Calu3 (cell line): ENCODE data around the gene MAN2A2. TPM values are rescaled to one million over a fixed set of nuclear protein-coding genes. Genes with fewer than 3 reads are reported as not detected.

Experiments
- BruUV-seq: library from RNA; stranded (reverse); fragments of 400-500 nt; replicated peaks from 2 replicates; lab custom pipeline; 2021; lab: Mats Ljungman, UMichigan
- CTCF ChIA-PET: fragments of 300-600 bp; sonication (Branson Sonifier 250); formaldehyde crosslinking; loops from one replicate; lab custom pipeline; 2022; ENCODE audit warnings: antibody characterized with exemption; lab: Charles Lee
- DNase-seq: peaks from one replicate; pipeline ENCODE4 v3.0.0; 2022
- H3K27ac Mint-ChIP-seq: one replicate; pipeline ENCODE4 v1.8.0; 2022; ENCODE audit warnings: mixed read lengths; ENCODE audit not compliant: unreplicated experiment
- H3K27me3 Mint-ChIP-seq: one replicate; pipeline ENCODE4 v1.8.0; 2022; ENCODE audit warnings: mixed read lengths; ENCODE audit not compliant: unreplicated experiment
- H3K36me3 Mint-ChIP-seq: one replicate; pipeline ENCODE4 v1.8.0; 2022; ENCODE audit warnings: mild to moderate bottlenecking, moderate library complexity, mixed read lengths; ENCODE audit not compliant: insufficient read depth, unreplicated experiment
- H3K4me1 Mint-ChIP-seq: one replicate; pipeline ENCODE4 v1.8.0; 2022; ENCODE audit warnings: mild to moderate bottlenecking, low read depth, mixed read lengths; ENCODE audit not compliant: unreplicated experiment
- H3K4me3 Mint-ChIP-seq: one replicate; pipeline ENCODE4 v1.8.0; 2022; ENCODE audit warnings: mild to moderate bottlenecking, low read depth, moderate library complexity, mixed read lengths; ENCODE audit not compliant: unreplicated experiment
- H3K9me3 Mint-ChIP-seq: one replicate; pipeline ENCODE4 v1.8.0; 2022; ENCODE audit warnings: low read depth, mixed read lengths; ENCODE audit not compliant: unreplicated experiment
- intact Hi-C: fragments of 100-400 bp; cut with micrococcal nuclease; formaldehyde crosslinking; loops from one replicate; pipeline ENCODE4 v1.10.0; 2022; ENCODE audit not compliant: unreplicated experiment
- total RNA-seq: library from RNA; stranded (reverse); gene quantifications from 2 replicates; pipeline ENCODE4 v1.2.3, GENCODE V29; 2022
- TF ChIP-seq, protein P1 (sequence below): fragments of 200-600 bp; IDR thresholded peaks from one replicate; pipeline ENCODE4 v1.8.0; 2022; ENCODE audit warnings: antibody characterized with exemption; ENCODE audit not compliant: unreplicated experiment

The MAN2A2 gene
- total RNA-seq, 1 experiment from 2014 or later = 58.5 TPM

DNA sequence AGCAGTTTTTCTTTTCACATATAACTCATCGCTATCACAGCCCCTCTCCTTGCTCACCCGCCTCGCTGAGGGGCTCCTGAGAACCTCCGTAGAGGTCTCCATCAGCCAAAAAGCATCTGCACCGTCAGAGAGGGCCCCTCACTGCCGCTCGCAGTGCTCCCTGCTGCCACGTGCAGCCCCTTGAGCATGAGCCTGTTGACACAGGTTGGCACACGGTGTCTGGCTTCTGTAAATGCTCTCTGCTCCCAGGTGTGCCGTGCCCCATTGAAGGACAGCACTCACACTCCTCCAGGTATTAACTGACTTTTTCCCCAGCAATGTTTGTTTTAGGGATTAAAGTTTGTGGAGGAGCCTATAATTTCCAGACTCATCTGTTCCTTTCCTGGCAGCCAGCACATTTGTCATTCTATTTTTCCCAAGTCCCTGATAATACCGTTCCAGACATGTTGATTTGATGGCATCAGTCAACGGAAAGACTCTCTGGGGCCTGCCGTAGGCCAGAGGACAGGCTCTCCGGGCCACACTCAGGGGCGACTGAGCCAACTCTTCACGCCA lies 36.9 kb upstream of the MAN2A2 start:
- TF ChIP-seq, protein P1, sequence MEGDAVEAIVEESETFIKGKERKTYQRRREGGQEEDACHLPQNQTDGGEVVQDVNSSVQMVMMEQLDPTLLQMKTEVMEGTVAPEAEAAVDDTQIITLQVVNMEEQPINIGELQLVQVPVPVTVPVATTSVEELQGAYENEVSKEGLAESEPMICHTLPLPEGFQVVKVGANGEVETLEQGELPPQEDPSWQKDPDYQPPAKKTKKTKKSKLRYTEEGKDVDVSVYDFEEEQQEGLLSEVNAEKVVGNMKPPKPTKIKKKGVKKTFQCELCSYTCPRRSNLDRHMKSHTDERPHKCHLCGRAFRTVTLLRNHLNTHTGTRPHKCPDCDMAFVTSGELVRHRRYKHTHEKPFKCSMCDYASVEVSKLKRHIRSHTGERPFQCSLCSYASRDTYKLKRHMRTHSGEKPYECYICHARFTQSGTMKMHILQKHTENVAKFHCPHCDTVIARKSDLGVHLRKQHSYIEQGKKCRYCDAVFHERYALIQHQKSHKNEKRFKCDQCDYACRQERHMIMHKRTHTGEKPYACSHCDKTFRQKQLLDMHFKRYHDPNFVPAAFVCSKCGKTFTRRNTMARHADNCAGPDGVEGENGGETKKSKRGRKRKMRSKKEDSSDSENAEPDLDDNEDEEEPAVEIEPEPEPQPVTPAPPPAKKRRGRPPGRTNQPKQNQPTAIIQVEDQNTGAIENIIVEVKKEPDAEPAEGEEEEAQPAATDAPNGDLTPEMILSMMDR = no peak
- Mint-ChIP-seq H3K36me3 (peaks cover 26% of the 10 kb centered on the region), H3K27ac (no peak overlapping the region), H3K4me3 (no peak overlapping the region), H3K9me3 (no peaks in the 10 kb centered on the region), H3K4me1 (peaks cover 45% of the 10 kb centered on the region), H3K27me3 (no peaks in the 10 kb centered on the region)
- DNase-seq = no peak
- no TSS peak for BruUV-seq
- CTCF ChIA-PET = no interaction called here
- intact Hi-C loops = no loop called here

- TF ChIP-seq, protein P1 = no peak
- Mint-ChIP-seq H3K4me1 (peaks cover 45% of the 10 kb centered on the region), H3K4me3 (no peak overlapping the region), H3K9me3 (no peaks in the 10 kb centered on the region), H3K36me3 (peaks cover 28% of the 10 kb centered on the region), H3K27ac (no peak overlapping the region), H3K27me3 (no peaks in the 10 kb centered on the region)
- no peak for DNase-seq
- no TSS peak for BruUV-seq
- CTCF ChIA-PET = no interaction called here
- intact Hi-C loops = no loop called here
Observed at GRCh38 chr15:90866800-90867199, 36.3 kb upstream of the MAN2A2 start.

DNA sequence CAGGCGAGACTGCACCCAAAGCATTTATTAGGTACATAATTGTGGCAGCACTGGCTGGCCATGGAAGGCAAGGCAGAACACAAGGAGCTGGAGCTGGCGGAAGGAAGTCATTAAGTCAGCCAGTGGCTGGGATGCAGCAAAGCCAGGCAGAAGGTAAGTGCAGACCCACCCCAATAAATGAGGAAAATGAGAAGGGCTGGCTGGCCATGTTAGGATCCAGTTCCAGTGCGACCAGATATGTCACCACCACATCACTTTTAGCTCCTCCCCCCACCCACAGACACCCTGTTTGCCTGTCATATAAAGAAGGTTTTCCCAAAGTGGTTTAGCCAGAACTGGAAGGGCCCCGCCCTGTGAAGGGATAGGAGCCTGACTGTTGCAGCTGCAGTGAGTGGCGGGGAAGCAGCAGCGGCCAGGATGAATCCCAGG lies 34.8 kb upstream of the MAN2A2 start, which contains the start of gene FURIN:
Gene FURIN, plus strand, starts transcription at position 328 of the 429 bp plus-strand sequence. CDS start 7,153 bp downstream, outside the sequence.
- intact Hi-C loops = no loop called here
- no peak for DNase-seq
- peaks cover 41% of the 10 kb centered on the region for H3K36me3 Mint-ChIP-seq
- BruUV-seq = no TSS peak
- no peak within 1 kb of the TSS for H3K4me3 Mint-ChIP-seq
- no peaks in the 10 kb centered on the region for H3K27me3 Mint-ChIP-seq
- TF ChIP-seq, protein P1 = no peak
- H3K27ac Mint-ChIP-seq = peak within 1 kb of the TSS; percentile 85
- CTCF ChIA-PET = no interaction called here
- no peaks in the 10 kb centered on the region for H3K9me3 Mint-ChIP-seq
- peaks cover 57% of the 10 kb centered on the region for H3K4me1 Mint-ChIP-seq

DNA sequence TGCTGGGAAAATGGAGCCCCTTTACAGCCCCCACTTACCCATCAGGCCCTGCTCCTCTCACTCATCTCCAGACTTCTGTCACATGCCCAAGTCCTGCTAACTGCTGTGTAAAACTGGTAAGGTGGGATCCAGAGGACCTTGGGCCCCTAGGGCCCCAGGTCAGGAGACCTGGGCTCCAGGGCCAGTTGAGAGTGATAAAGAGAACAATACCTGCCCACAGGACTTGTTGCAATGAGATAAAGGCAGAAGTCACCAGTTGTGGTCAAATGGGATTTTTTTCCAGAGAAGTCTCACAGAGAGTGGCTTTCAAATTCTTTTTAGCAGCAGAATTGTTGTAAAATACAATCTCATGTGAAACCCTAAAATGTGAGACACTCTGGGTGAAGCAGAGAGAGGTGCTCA lies 34.0 kb upstream of the MAN2A2 start:
- CTCF ChIA-PET = no interaction called here
- Mint-ChIP-seq H3K4me1 (peaks cover 66% of the 10 kb centered on the region), H3K27ac (peak overlapping the region; percentile 85), H3K4me3 (no peak overlapping the region), H3K36me3 (peaks cover 41% of the 10 kb centered on the region), H3K9me3 (no peaks in the 10 kb centered on the region), H3K27me3 (no peaks in the 10 kb centered on the region)
- TF ChIP-seq, protein P1 = no peak
- DNase-seq = no peak
- no TSS peak for BruUV-seq
- intact Hi-C loops = no loop called here
